Vagina (tissue), 2 donors: ENCODE data around the gene TBC1D10B. TPM values are rescaled to one million over a fixed set of nuclear protein-coding genes. Genes with fewer than 3 reads are reported as not detected.
"Not testable (repeated sequence)": the region's sequence is repeated elsewhere in the genome, so short reads cannot be mapped to it uniquely, and the experiment has no call there.

Source experiments
- DNase-seq, 2 donors: peaks; one replicate each; pipeline ENCODE4 v3.0.0-alpha.2; 2017; ENCODE audit errors: extremely low spot score in 2 of 2
- H3K27ac ChIP-seq: fragments of 200-600 bp; sonication (generic); one replicate; pipeline ENCODE4 v1.5.1; 2019
- H3K27me3 ChIP-seq: fragments of 200-600 bp; sonication (generic); one replicate; pipeline ENCODE4 v1.5.1; 2019
- H3K36me3 ChIP-seq, 2 donors: fragments of 200-600 bp; sonication (generic); one replicate each; pipeline ENCODE4 v1.5.1; 2017 to 2019
- H3K4me1 ChIP-seq: fragments of 200-600 bp; sonication (generic); one replicate; pipeline ENCODE4 v1.5.1; 2019
- H3K4me3 ChIP-seq, 2 donors: fragments of 200-600 bp; sonication (generic); 1 replicate in 1 of 2; 2 replicates in 1 of 2; pipeline ENCODE4 v1.5.1; 2016 to 2019
- H3K9me3 ChIP-seq: fragments of 200-600 bp; sonication (generic); one replicate; pipeline ENCODE4 v1.5.1; 2019
- POLR2A ChIP-seq, 2 donors: fragments of 450-650 bp; IDR thresholded peaks; one replicate each; pipeline ENCODE4 v1.6.1; 2017; ENCODE audit warnings: antibody characterized with exemption in 2 of 2, mild to moderate bottlenecking in 2 of 2, moderate library complexity in 2 of 2
- POLR2AphosphoS5 ChIP-seq, 2 donors: sonication (generic); formaldehyde crosslinking; IDR thresholded peaks; one replicate each; pipeline ENCODE4 v1.9.0; 2017; ENCODE audit warnings: antibody characterized with exemption in 2 of 2, mild to moderate bottlenecking in 2 of 2, low read depth in 1 of 2; ENCODE audit not compliant: insufficient read depth in 1 of 2
- intact Hi-C: fragments of 100-400 bp; cut with DNase I; formaldehyde crosslinking; loops from one replicate; pipeline ENCODE4 v1.15.1; 2023
- total RNA-seq: library from RNA; depleted of rRNA; stranded (reverse); fragments of >200 nt; gene quantifications from one replicate; pipeline ENCODE4 v1.2.3, GENCODE V29; 2016
- TF ChIP-seq, protein P1 (sequence below), 3 experiments: fragments of 450-650 bp in 2 of 3; fragments of 200-600 bp in 1 of 3; sonication (generic) in 1 of 3; IDR thresholded peaks; one replicate each; pipeline ENCODE4 v1.5.1; 2017 to 2019; ENCODE audit warnings: antibody characterized with exemption in 3 of 3, mild to moderate bottlenecking in 2 of 3, moderate library complexity in 2 of 3

The TBC1D10B gene
- total RNA-seq, 1 donor from 2014 or later = 42.2 TPM

DNA sequence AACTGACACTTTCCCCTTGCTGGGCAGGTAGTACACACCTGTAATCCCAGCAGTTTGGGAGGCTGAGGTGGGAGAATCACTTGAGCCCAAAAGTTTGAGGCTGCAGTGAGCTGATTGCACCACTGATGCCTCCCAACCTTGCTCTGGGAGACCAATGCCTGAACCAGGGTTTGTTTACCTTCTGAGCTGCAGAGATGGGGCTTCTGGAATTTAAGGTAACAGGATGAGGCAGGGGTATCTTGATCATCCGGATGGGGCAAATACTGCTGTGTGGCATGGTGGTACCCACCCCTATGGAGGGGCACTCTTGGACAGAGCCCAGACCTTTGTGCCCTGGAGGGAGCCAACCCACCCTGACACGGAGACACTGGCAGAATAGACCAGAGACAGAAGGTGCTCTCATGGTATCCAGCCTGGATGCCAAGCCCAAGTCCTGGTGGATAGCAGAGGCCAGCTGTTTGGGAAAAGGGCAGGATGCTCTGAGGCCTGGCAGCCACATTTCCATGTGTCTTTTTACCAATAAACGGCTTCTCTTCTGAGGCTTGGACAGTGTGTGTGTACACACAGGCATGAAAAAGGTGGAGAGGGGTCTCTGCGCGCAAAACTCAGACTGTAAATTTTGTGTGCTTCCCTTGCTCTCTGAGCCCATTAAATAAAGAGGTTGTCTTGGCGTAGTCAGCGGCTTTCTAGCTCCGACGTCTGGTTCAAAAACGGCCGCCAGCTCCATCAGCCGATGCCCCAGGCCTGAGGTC lies 29.3 kb upstream of the TBC1D10B start:
- peaks cover 48% of the 10 kb centered on the region for H3K4me1 ChIP-seq
- H3K9me3 ChIP-seq = no peaks in the 10 kb centered on the region
- TF ChIP-seq, protein P1, sequence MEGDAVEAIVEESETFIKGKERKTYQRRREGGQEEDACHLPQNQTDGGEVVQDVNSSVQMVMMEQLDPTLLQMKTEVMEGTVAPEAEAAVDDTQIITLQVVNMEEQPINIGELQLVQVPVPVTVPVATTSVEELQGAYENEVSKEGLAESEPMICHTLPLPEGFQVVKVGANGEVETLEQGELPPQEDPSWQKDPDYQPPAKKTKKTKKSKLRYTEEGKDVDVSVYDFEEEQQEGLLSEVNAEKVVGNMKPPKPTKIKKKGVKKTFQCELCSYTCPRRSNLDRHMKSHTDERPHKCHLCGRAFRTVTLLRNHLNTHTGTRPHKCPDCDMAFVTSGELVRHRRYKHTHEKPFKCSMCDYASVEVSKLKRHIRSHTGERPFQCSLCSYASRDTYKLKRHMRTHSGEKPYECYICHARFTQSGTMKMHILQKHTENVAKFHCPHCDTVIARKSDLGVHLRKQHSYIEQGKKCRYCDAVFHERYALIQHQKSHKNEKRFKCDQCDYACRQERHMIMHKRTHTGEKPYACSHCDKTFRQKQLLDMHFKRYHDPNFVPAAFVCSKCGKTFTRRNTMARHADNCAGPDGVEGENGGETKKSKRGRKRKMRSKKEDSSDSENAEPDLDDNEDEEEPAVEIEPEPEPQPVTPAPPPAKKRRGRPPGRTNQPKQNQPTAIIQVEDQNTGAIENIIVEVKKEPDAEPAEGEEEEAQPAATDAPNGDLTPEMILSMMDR (IDR thresholded peaks at IDR 0.05) = no peak
- TF ChIP-seq POLR2AphosphoS5 (IDR thresholded peaks at IDR 0.05; ENCODE audit: insufficient read depth in 1 of 2, low read depth in 1 of 2) = no peak
- TF ChIP-seq POLR2A (IDR thresholded peaks at IDR 0.05) = no peak
- H3K27me3 ChIP-seq = no peaks in the 10 kb centered on the region
- intact Hi-C loops = loop anchor here (10.0 kb wide), 1 partner anchor 335 kb away; the partner anchor contains the start of gene ALDOA
- peak overlapping the region; percentile 88 for H3K27ac ChIP-seq
- DNase-seq = no peak
- no peaks in the 10 kb centered on the region for H3K36me3 ChIP-seq
- H3K4me3 ChIP-seq = peak overlapping the region; percentile 61 to 71

DNA sequence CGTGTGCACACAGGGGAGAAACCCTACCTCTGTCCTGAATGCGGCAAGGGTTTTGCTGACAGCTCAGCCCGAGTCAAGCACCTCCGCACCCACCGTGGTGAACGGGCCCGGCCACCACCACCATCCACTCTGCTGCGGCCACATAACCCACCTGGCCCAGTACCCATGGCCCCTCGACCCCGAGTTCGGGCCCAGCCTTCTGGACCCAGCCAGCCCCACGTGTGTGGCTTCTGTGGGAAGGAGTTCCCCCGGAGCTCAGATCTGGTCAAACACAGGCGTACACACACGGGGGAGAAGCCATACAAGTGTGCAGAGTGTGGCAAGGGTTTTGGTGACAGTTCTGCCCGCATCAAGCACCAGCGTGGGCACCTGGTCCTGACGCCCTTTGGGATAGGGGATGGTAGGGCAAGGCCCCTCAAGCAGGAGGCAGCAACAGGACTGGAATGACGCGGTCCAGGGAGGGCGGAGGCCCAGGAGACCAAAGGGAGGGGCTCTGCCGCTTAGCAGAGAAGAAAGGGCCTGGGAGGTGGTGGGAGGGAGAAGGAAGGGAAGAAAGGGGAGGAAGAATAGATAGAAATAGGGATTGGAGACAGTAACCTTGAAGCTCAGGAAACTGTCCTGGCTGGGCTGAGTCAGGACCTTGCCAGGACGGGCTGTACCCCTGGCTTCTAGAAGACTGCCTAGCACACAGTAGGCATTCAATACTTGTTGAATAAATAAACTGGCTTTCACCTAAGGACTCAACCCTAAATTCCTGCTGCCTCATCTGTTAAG lies 28.6 kb upstream of the TBC1D10B start:
- TF ChIP-seq POLR2AphosphoS5 (IDR thresholded peaks at IDR 0.05; ENCODE audit: insufficient read depth in 1 of 2, low read depth in 1 of 2) = no peak
- TF ChIP-seq, protein P1 (IDR thresholded peaks at IDR 0.05) = no peak
- no peak for TF ChIP-seq POLR2A (IDR thresholded peaks at IDR 0.05)
- no peak for DNase-seq
- Histone ChIP-seq H3K4me3 (no peak overlapping the region), H3K4me1 (peaks cover 53% of the 10 kb centered on the region), H3K27ac (peak overlapping the region; percentile 88), H3K9me3 (no peaks in the 10 kb centered on the region), H3K36me3 (no peaks in the 10 kb centered on the region), H3K27me3 (no peaks in the 10 kb centered on the region)
- intact Hi-C loops = no loop called here

DNA sequence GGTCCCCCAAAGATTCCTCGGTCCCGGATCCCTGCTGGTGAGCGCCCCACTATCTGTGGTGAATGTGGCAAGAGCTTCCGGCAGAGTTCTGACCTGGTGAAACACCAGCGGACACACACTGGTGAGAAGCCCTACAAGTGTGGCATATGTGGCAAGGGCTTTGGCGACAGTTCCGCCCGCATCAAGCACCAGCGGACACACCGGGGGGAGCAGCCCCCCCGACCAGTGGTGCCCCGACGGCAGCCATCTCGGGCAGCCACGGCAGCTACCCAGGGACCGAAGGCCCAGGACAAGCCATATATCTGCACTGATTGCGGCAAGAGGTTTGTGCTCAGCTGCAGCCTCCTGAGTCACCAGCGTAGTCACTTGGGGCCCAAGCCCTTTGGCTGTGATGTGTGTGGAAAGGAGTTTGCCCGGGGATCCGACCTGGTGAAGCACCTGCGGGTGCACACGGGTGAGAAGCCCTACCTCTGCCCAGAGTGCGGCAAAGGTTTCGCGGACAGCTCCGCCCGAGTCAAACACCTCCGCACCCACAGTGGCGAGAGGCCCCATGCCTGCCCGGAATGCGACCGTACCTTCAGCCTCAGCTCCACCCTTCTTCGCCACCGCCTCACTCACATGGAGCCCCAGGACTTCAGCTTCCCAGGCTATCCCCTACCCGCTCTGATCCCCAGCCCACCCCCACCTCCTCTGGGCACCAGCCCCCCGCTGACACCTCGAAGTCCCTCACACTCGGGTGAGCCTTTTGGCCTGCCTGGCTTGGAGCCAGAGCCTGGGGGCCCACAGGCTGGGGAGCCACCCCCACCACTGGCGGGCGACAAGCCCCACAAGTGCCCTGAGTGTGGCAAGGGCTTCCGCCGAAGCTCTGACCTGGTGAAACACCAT lies 27.7 kb upstream of the TBC1D10B start:
- Histone ChIP-seq H3K4me3 (no peak overlapping the region), H3K27ac (no peak overlapping the region)
- intact Hi-C loops = no loop called here

DNA sequence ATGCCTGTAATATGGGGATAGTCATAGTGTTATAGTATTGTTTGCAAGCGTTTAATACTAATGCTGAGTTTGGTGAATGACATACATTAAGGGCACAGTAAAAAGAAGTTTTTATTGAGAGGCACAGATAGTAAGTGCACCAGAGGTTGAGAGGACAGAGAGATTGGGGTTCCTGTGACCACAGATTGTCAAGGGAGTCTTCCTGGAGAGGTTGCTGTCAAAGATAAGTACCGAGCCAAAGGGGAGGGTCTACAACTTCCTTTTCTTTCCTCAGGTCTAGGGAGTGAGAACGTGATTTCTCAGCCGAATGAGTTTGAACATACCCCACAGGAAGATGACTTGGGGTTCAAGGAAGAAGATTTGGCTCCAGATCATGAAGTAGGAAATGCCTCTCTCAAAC lies 26.8 kb upstream of the TBC1D10B start:
- H3K27me3 ChIP-seq = no peaks in the 10 kb centered on the region
- H3K4me1 ChIP-seq = peaks cover 53% of the 10 kb centered on the region
- H3K27ac ChIP-seq = no peak overlapping the region
- intact Hi-C loops = no loop called here
- no peak for DNase-seq
- no peaks in the 10 kb centered on the region for H3K9me3 ChIP-seq
- no peaks in the 10 kb centered on the region for H3K36me3 ChIP-seq
- TF ChIP-seq, protein P1 (IDR thresholded peaks at IDR 0.05) = no peak
- TF ChIP-seq POLR2A (IDR thresholded peaks at IDR 0.05) = no peak
- TF ChIP-seq POLR2AphosphoS5 (IDR thresholded peaks at IDR 0.05; ENCODE audit: insufficient read depth in 1 of 2, low read depth in 1 of 2) = no peak
- no peak overlapping the region for H3K4me3 ChIP-seq

More for the DNA sequence above, 27.7 kb upstream of the TBC1D10B start:
- peaks cover 53% of the 10 kb centered on the region for H3K4me1 ChIP-seq
- no peak for DNase-seq
- no peak for TF ChIP-seq POLR2A (IDR thresholded peaks at IDR 0.05)
- TF ChIP-seq POLR2AphosphoS5 (IDR thresholded peaks at IDR 0.05; ENCODE audit: insufficient read depth in 1 of 2, low read depth in 1 of 2) = no peak
- TF ChIP-seq, protein P1 (IDR thresholded peaks at IDR 0.05) = no peak
- H3K27me3 ChIP-seq = no peaks in the 10 kb centered on the region
- H3K36me3 ChIP-seq = no peaks in the 10 kb centered on the region
- no peaks in the 10 kb centered on the region for H3K9me3 ChIP-seq

DNA sequence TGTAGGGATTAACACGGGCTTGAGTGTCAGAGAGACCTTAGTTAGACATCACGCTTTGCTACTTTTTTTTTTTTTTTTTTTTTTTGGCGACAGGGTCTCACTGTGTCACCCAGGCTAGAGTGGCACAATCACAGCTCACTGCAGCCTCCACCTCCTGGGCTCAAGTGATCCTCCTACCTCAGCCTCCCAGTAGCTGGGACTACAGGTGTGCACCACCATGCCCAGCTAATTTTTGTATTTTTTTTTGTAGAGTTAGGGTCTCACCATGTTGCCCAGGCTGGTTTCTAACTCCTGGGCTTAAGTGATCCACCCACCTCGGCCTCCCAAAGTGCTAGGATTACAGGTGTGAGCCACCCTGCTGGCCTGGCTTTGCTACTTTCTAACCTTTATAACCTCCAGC lies 26.3 kb upstream of the TBC1D10B start:
- H3K27me3 ChIP-seq, DNase-seq, intact Hi-C loops, H3K4me3 ChIP-seq, H3K27ac ChIP-seq, H3K9me3 ChIP-seq, H3K36me3 ChIP-seq: not testable (repeated sequence)
- peaks cover 53% of the 10 kb centered on the region for H3K4me1 ChIP-seq
